Mesendoderm (in vitro differentiated cells): ENCODE data around the gene CRTAP.
A peak's percentile ranks its signal among the peaks of the same experiment; 100 is the strongest.
"Not testable (repeated sequence)": the region's sequence is repeated elsewhere in the genome, so short reads cannot be mapped to it uniquely, and the experiment has no call there.

Experiments used
- DNase-seq: peaks from one replicate; pipeline ENCODE4 v3.0.0; 2013
- H2AK5ac ChIP-seq: 2 replicates; pipeline ENCODE4 v1.6.1; 2013; ENCODE audit warnings: low read length, inconsistent platforms
- H2BK120ac ChIP-seq: 2 replicates; pipeline ENCODE4 v1.6.1; 2013; ENCODE audit warnings: low read depth, mild to moderate bottlenecking, low read length, moderate library complexity, mixed read lengths
- H2BK15ac ChIP-seq: replicated peaks from 2 replicates; pipeline ENCODE4 v1.6.1; 2013; ENCODE audit warnings: low read depth, mild to moderate bottlenecking, moderate library complexity
- H2BK5ac ChIP-seq: 2 replicates; pipeline ENCODE4 v1.6.1; 2013; ENCODE audit warnings: low read length, inconsistent platforms
- H3K18ac ChIP-seq: 2 replicates; pipeline ENCODE4 v1.6.1; 2013; ENCODE audit warnings: mild to moderate bottlenecking, low read length, mixed read lengths
- H3K23ac ChIP-seq: one replicate; pipeline ENCODE4 v1.6.1; 2013; ENCODE audit warnings: low read length
- H3K27ac ChIP-seq: 2 replicates; pipeline ENCODE4 v1.5.1; 2013; ENCODE audit warnings: low read depth, mild to moderate bottlenecking, inconsistent platforms, low read length, moderate library complexity
- H3K27me3 ChIP-seq: 2 replicates; pipeline ENCODE4 v1.6.1; 2013; ENCODE audit warnings: low read length, control low read depth, mild to moderate bottlenecking, inconsistent platforms; ENCODE audit not compliant: insufficient read depth, poor library complexity
- H3K36me3 ChIP-seq: 2 replicates; pipeline ENCODE4 v1.6.1; 2013; ENCODE audit warnings: low read length, inconsistent platforms; ENCODE audit not compliant: control insufficient read depth, insufficient read depth
- H3K4ac ChIP-seq: one replicate; pipeline ENCODE4 v1.6.1; 2013; ENCODE audit warnings: low read depth, mild to moderate bottlenecking, low read length, moderate library complexity
- H3K4me1 ChIP-seq: 2 replicates; pipeline ENCODE4 v1.6.1; 2013; ENCODE audit warnings: low read depth, low read length, inconsistent platforms; ENCODE audit not compliant: control insufficient read depth
- H3K4me2 ChIP-seq: 2 replicates; pipeline ENCODE4 v1.6.1; 2013; ENCODE audit warnings: low read length
- H3K4me3 ChIP-seq: 2 replicates; pipeline ENCODE4 v1.5.1; 2013; ENCODE audit warnings: mild to moderate bottlenecking, low read length
- H3K56ac ChIP-seq: one replicate; pipeline ENCODE4 v1.6.1; 2013; ENCODE audit warnings: low read length
- H3K79me1 ChIP-seq: 2 replicates; pipeline ENCODE4 v1.6.1; 2013; ENCODE audit warnings: low read length, inconsistent platforms
- H3K79me2 ChIP-seq: 2 replicates; pipeline ENCODE4 v1.6.1; 2013; ENCODE audit warnings: mild to moderate bottlenecking, low read length; ENCODE audit not compliant: control insufficient read depth, insufficient read depth
- H3K9ac ChIP-seq: 2 replicates; pipeline ENCODE4 v1.6.1; 2013; ENCODE audit warnings: low read length, inconsistent platforms
- H4K5ac ChIP-seq: one replicate; pipeline ENCODE4 v1.6.1; 2013; ENCODE audit warnings: low read length
- H4K8ac ChIP-seq: one replicate; pipeline ENCODE4 v1.6.1; 2013; ENCODE audit warnings: low read depth, mild to moderate bottlenecking, control low read depth, low read length, moderate library complexity
- WGBS: extraction: QIAGEN DNeasy Blood & Tissue Kit; methylation state at CpG from one replicate; pipeline ENCODE4 v1.1.7; 2013; ENCODE audit warnings: low lambda C conversion rate, missing lambda C conversion rate; ENCODE audit not compliant: insufficient coverage; ENCODE audit errors: extremely low coverage; 5-methylcytosine and 5-hydroxymethylcytosine counted together

CRTAP gene

DNA sequence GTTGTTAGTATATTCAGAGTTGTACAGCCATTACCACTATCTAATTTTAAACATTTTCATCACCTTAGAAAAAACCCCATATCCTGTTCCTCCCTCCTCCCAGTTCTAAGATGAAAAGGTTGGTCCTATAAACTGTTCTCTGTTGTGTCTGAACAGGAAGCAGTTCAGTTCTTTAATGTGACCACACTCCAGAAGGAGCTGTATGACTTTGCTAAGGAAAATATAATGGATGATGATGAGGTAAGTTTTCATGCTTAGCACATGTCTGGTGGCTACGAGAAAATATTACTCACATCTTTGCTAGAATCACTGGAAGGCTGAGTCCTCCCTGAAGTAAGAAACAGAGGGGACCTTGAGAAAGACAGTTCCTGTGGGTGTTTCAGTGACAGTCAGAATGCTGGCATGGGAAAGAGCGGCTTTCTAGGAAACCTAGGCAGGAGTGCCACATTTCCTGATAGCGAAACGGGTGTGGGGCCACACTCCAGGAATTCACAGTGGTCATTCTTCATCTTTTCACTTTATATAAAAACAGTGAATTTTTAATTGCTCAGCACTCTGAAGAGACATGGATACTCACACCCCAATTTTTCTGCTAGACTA lies 20.3 kb downstream of the CRTAP start:
- DNase-seq, result no peak
- no peak overlapping the region for H3K18ac ChIP-seq
- no peak overlapping the region for H2BK120ac ChIP-seq
- H3K23ac ChIP-seq, result no peak overlapping the region
- H3K9ac ChIP-seq, result no peak overlapping the region
- H3K56ac ChIP-seq, result no peak overlapping the region
- H3K27me3 ChIP-seq, result no peaks in the 10 kb centered on the region
- H3K4me1 ChIP-seq, result no peaks in the 10 kb centered on the region
- no CpG with 5 or more reads among the region's 4 CpGs for WGBS
- H3K4ac ChIP-seq, result no peak overlapping the region
- H3K4me3 ChIP-seq, result no peak overlapping the region
- H2BK5ac ChIP-seq, result no peak overlapping the region
- H3K79me2 ChIP-seq, result no peaks in the 10 kb centered on the region
- H3K79me1 ChIP-seq, result no peaks in the 10 kb centered on the region
- no peak overlapping the region for H2AK5ac ChIP-seq
- H4K5ac ChIP-seq, result no peak overlapping the region
- no peak overlapping the region for H4K8ac ChIP-seq
- no peak overlapping the region for H2BK15ac ChIP-seq
- H3K36me3 ChIP-seq, result peaks cover 5% of the 10 kb centered on the region
- no peak overlapping the region for H3K27ac ChIP-seq
- no peak overlapping the region for H3K4me2 ChIP-seq

- Histone ChIP-seq H3K79me2 (no peaks in the 10 kb centered on the region), H2AK5ac (no peak overlapping the region), H3K18ac (no peak overlapping the region), H3K9ac (no peak overlapping the region), H2BK15ac (no peak overlapping the region), H3K27me3 (no peaks in the 10 kb centered on the region), H2BK5ac (no peak overlapping the region), H3K4ac (no peak overlapping the region), H3K4me2 (no peak overlapping the region), H4K5ac (no peak overlapping the region), H3K4me1 (no peaks in the 10 kb centered on the region), H3K27ac (no peak overlapping the region), H3K36me3 (peaks cover 1% of the 10 kb centered on the region), H4K8ac (no peak overlapping the region), H2BK120ac (no peak overlapping the region), H3K23ac (no peak overlapping the region), H3K79me1 (no peaks in the 10 kb centered on the region), H3K4me3 (no peak overlapping the region), H3K56ac (no peak overlapping the region)
- no peak for DNase-seq
- no CpG with 5 or more reads among the region's 1 CpG for WGBS
Measured at GRCh38 chr3:33137691-33138090, 23.9 kb downstream of the CRTAP start.

DNA sequence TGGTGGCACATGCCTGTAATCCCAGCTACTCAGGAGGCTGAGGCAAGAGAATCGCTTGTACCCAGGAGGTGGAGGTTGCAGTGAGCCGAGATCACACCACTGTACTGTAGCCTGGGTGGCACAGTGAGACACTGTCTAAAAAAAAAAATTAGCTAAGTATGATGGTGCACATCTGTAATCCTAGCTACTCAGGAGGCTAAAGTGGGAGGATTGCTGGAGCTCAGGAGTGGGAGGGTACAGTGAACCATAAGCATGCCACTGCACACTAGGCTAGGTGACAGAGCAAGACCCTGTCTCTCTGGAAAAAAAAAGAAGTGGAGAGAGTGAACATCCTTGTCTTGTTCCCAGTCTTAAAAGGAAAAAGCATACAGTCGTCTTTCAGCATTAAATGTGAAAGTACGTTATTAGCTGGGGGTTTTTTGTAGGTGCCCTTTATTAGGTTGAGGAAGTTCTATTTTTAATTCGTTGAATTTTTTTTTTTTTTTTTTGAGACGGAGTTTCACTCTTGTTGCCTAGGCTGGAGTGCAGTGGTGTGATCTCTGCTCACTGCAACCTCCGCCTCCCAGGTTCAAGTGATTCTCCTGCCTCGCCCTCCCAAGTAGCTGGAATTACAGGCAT lies 25.3 kb downstream of the CRTAP start:
- not testable (repeated sequence) for H3K27me3 ChIP-seq, H3K27ac ChIP-seq, H3K9ac ChIP-seq, H3K4me2 ChIP-seq, H2BK5ac ChIP-seq, DNase-seq, H3K4me3 ChIP-seq, H3K23ac ChIP-seq, H3K56ac ChIP-seq, H2BK120ac ChIP-seq, H2BK15ac ChIP-seq, H4K5ac ChIP-seq, H3K18ac ChIP-seq, H2AK5ac ChIP-seq, H3K4ac ChIP-seq, H3K4me1 ChIP-seq, H3K79me2 ChIP-seq, H3K79me1 ChIP-seq, H3K36me3 ChIP-seq, H4K8ac ChIP-seq
- no CpG with 5 or more reads among the region's 8 CpGs for WGBS

GRCh38 chr3:33139996-33140395 lies 26.2 kb downstream of the CRTAP start:
- no peak for DNase-seq
- Histone ChIP-seq H3K79me2 (no peaks in the 10 kb centered on the region), H4K5ac (no peak overlapping the region), H3K9ac (no peak overlapping the region), H3K36me3 (no peaks in the 10 kb centered on the region), H2BK5ac (no peak overlapping the region), H3K18ac (no peak overlapping the region), H3K4me2 (no peak overlapping the region), H2AK5ac (no peak overlapping the region), H3K4ac (no peak overlapping the region), H2BK15ac (no peak overlapping the region), H3K4me1 (no peaks in the 10 kb centered on the region), H3K23ac (no peak overlapping the region), H3K56ac (no peak overlapping the region), H3K79me1 (no peaks in the 10 kb centered on the region), H2BK120ac (no peak overlapping the region), H3K27me3 (no peaks in the 10 kb centered on the region), H3K4me3 (no peak overlapping the region), H3K27ac (no peak overlapping the region), H4K8ac (no peak overlapping the region)
- WGBS, result no CpG with 5 or more reads among the region's 2 CpGs

DNA sequence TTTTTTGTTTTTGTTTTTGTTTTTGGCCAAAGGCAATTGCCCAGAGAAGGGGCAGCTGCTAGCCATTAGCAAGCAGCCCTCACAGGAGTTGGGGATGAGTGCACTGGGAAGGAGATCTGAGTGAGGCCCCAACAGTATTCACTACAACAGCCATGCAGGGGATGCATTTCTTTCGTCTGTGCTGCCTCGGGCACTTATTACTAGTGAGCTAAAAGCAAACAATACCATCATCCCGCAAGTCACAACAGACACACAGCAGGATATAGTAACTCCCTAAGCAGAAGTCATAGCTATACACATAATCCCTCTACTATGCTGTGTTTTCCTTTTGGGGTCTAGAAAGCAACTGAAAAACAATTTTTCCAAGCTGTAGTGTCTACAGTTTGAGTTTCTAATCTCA lies 27.2 kb downstream of the CRTAP start:
- no peaks in the 10 kb centered on the region for H3K36me3 ChIP-seq
- no CpG with 5 or more reads among the region's 3 CpGs for WGBS
- H3K4me2 ChIP-seq, result no peak overlapping the region
- H3K27me3 ChIP-seq, result no peaks in the 10 kb centered on the region
- no peak overlapping the region for H4K5ac ChIP-seq
- no peaks in the 10 kb centered on the region for H3K79me1 ChIP-seq
- no peak overlapping the region for H3K9ac ChIP-seq
- H3K4me1 ChIP-seq, result no peaks in the 10 kb centered on the region
- H2BK5ac ChIP-seq, result no peak overlapping the region
- no peak overlapping the region for H3K4me3 ChIP-seq
- no peak overlapping the region for H2BK120ac ChIP-seq
- H2BK15ac ChIP-seq, result no peak overlapping the region
- no peak overlapping the region for H3K4ac ChIP-seq
- H2AK5ac ChIP-seq, result no peak overlapping the region
- no peak overlapping the region for H3K23ac ChIP-seq
- H4K8ac ChIP-seq, result no peak overlapping the region
- no peak overlapping the region for H3K56ac ChIP-seq
- no peak overlapping the region for H3K27ac ChIP-seq
- no peak for DNase-seq
- H3K18ac ChIP-seq, result no peak overlapping the region
- H3K79me2 ChIP-seq, result no peaks in the 10 kb centered on the region

- H3K79me2 ChIP-seq, result no peaks in the 10 kb centered on the region
- no peak overlapping the region for H3K4ac ChIP-seq
- no peaks in the 10 kb centered on the region for H3K79me1 ChIP-seq
Measured at GRCh38 chr3:33144433-33144832, 30.6 kb downstream of the CRTAP start.

More at GRCh38 chr3:33144433-33144832, 30.6 kb downstream of the CRTAP start:
- H2AK5ac ChIP-seq, result no peak overlapping the region
- WGBS, result no CpG with 5 or more reads among the region's 1 CpG
- no peaks in the 10 kb centered on the region for H3K27me3 ChIP-seq
- H4K8ac ChIP-seq, result no peak overlapping the region
- H3K9ac ChIP-seq, result no peak overlapping the region
- no peak overlapping the region for H3K4me2 ChIP-seq
- DNase-seq, result peak; percentile 74
- H2BK5ac ChIP-seq, result no peak overlapping the region
- H3K4me1 ChIP-seq, result no peaks in the 10 kb centered on the region
- no peak overlapping the region for H3K18ac ChIP-seq
- H3K23ac ChIP-seq, result no peak overlapping the region
- H4K5ac ChIP-seq, result no peak overlapping the region
- H2BK15ac ChIP-seq, result no peak overlapping the region
- no peak overlapping the region for H3K4me3 ChIP-seq
- H3K27ac ChIP-seq, result no peak overlapping the region
- H3K36me3 ChIP-seq, result no peaks in the 10 kb centered on the region
- no peak overlapping the region for H2BK120ac ChIP-seq
- H3K56ac ChIP-seq, result no peak overlapping the region
